GM21423 (cell line): Measurements from ENCODE around the gene CELF4.

Experiments used
- ATAC-seq: cut with Tn5 transposase; IDR thresholded peaks from one replicate; pipeline ENCODE4 v1.9.1; 2021; ENCODE audit warnings: mild to moderate bottlenecking, moderate library complexity; ENCODE audit not compliant: unreplicated experiment

The CELF4 gene

GRCh38 chr18:37574113-37574512, 8.5 kb upstream of the CELF4 start:
- ATAC-seq: no peak

- ATAC-seq: no peak
These were observed 7.1 kb upstream of the CELF4 start for GRCh38 chr18:37572736-37573135.

DNA sequence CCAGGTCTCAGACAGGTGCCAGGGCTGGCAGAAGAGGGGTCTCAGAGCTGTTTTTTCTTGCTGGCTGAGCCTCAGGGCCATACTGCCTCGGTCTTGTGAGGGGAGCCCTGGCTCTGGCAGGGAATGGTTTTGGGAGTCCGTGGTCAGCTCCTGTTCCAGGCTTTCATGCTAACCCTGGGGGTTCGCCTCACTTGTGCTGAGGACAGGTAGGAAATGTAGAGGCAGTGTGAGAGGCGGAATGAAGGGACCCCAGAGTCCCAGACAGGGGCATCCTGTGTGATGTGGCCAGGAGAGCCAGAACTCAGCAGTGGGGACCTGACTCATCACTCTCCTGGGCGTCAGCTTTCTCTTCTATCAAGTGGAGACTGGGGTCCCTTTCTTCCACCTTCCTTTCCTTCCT, 5.7 kb upstream of the CELF4 start:
- no peak for ATAC-seq

DNA sequence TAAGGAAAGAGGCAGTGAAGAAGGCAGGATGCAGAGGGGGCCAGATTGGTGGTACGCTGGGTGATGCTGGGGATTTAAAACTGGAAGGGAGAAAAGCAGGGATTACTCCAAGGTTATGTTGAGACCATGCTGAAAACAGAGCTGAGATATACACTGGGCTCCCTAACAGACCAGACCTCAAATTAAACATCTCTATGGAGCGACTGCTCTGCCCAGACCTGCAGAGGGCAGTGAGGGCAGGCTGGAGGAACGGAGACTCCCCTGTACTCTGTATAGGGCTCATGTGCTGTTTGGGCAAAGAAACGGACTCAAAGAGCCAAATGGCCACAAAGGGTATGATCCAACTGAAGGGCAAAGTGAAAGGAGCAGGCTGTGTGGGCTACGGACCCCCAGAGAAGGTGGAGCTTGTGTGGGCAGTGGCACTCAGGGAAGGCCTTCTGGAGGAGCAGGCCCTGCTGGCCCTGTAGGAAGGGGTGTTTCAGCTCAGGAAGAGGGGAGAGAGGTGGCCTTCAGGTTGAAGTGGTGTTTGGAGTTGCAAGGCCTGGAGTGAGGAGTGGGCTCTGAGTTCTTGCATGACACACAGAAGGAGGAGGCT, 4.8 kb upstream of the CELF4 start:
- ATAC-seq: no peak

GRCh38 chr18:37568671-37569070, 3.1 kb upstream of the CELF4 start:
- ATAC-seq: no peak

- no peak for ATAC-seq
These were observed 2.4 kb upstream of the CELF4 start for GRCh38 chr18:37567994-37568359.

- ATAC-seq: no peak
These were observed 1.7 kb upstream of the CELF4 start for GRCh38 chr18:37567061-37567993.

- ATAC-seq: no peak
These were observed 972 bp upstream of the CELF4 start for GRCh38 chr18:37566479-37567060.

DNA sequence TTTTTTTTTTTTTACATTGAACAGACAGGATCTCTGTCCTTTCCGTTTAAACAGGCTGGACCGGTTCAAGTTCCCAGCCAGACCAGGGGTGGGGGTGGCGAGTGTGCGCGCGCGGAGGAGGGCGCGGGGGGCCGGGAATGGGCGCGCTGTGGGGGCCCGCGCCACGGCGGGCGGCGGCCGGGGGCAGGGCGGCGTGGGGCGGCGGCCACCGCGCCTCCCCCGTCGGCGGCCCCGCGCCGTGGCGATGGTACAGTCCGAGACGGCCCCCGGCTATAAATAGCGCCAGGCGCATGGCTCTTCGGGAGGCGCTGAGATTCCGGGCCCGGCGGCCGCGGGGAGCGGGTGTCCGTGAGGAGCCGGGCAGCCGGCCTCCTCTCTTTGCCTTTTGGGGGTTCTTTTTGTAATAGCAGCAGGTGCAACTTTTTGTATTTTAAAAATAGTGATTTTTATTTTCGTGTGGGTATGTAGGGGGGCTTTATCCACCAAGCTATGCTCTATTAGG, 430 bp upstream of the CELF4 start:
- no peak for ATAC-seq

GRCh38 chr18:37564711-37565100, 892 bp downstream of the CELF4 start:
- no peak for ATAC-seq

- no peak for ATAC-seq
These were observed 1.6 kb downstream of the CELF4 start for GRCh38 chr18:37563931-37564392.

DNA sequence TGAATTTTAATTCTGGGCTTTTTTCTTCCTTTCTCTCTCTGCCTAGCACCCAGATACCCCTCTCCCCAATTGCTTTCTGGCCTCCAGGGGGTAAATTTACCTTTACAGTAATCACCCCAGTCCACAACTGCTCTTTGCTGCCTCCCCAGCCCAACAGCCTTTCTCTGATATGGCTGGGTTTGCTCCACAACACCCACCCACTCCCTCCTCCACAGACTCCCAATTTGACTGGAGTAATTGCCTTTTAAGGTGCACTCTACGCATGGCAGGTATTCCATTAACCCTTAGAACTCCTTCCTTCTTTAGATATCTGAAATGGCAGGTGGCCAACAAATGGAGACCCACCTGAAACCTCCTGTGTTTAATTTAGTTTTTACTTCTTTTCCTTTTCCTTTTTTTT, 3.6 kb downstream of the CELF4 start:
- ATAC-seq: no peak

DNA sequence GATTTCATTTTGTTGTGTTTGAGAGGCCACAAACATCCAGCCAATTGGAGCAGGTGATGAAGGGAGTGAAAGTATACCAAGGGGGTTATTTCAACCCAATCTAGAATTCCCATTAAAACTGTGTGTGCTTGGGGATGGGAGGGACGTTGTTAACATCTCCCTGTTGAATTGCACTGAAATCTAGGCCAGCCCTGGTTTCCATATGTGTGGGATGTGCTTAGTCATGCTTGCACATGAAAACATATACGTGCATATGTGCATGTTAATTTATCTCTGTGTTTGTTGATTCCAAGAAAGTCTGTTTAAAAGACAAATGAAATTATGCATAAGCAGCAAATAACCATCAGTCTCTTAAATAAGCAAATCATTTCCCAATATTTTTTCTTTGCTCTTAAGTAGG, 5.6 kb downstream of the CELF4 start:
- ATAC-seq: no peak

GRCh38 chr18:37559194-37559593, 6.4 kb downstream of the CELF4 start:
- ATAC-seq: no peak

DNA sequence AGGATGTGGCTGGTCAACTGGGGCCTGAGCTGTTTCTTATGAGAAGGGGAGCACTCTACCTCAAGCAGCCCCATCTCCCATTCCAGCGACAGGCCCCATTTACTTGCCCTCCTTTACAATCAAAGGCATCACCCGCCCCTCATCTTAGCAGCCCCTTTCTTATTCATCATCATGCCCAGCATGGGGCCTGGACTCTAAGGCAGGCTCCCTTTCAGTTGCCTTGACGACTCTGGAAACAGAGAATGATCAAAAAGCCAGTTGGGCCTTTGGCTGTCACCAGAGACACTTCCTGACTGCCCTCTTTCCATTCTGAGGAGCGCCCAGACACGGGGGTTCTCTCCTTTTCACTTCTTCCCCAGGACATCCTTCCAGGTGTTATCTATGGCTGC, 11.2 kb downstream of the CELF4 start:
- ATAC-seq: no peak

GRCh38 chr18:37553633-37554398, 11.8 kb downstream of the CELF4 start:
- ATAC-seq: no peak

DNA sequence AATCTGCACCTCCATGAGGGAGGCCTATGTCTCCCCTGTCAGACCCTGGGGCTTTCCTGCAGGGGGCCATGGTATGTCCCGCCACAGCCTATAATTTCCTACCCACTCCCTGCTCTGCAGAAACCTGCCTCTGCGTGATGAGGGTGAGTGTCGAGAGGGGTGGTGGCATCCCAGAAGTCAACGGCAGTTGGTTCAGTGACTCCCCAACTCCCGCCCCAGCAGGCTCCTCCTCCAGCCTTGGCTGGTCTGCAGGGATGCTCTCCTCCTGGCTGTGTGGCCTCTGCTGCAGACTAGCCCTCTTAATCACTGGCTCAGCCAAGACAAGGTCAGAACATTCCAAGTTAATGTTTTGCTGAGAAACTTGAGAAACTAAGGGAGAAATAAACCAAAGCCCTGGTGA, 13.3 kb downstream of the CELF4 start:
- no peak for ATAC-seq

- no peak for ATAC-seq
These were observed 13.8 kb downstream of the CELF4 start for GRCh38 chr18:37551846-37552245.

GRCh38 chr18:37551249-37551648, 14.3 kb downstream of the CELF4 start:
- ATAC-seq: no peak

DNA sequence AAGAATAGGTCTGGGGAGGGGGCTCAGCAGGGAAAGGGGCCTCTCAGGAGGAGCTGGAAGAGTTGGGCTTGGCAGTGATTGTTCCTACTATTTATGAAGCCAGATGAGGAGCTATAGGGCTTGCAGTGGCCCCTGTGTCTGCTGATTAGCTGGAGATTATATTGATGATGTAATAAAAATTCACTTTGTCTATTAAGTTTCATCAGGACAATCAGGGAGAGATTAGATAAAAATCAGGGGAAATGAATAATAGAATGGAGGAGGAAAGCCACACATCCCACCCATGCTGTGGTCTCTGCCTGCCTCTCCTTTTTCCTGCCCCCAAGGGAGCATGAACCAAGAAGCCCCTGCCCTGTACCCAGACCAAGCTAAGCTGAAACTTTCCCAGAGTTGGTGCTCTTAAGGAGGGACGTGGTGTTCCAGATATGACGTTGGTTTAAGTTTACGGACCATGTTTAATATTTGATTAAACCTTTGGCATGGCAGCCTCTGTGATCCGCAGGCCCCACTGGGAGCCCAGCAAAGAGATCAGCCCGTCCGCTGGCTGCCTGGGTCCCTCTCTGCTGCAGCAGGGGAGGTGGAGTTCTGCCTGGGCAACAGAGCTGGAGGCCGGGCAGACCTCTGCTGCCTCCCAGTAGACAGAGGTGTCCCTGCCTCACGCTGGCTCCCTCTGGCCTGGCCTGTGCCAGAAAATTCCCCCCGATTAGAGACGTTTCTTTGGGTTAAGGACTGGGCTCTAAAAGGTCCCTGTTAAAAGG, 15.3 kb downstream of the CELF4 start:
- no peak for ATAC-seq
